HepG2 (cell line): Measurements from ENCODE around the gene KCNG4.
"Not testable (repeated sequence)": the region's sequence is repeated elsewhere in the genome, so short reads cannot be mapped to it uniquely, and the experiment has no call there.

Source experiments
- TCF7L2 ChIP-seq: IDR thresholded peaks from 2 replicates; pipeline ENCODE4 v1.6.1; 2011; ENCODE audit warnings: mild to moderate bottlenecking, low read depth, low read length, moderate library complexity
- ZBTB1 ChIP-seq: sonication (generic); formaldehyde crosslinking; IDR thresholded peaks from 2 replicates; pipeline ENCODE4 v1.4.0; 2020; ENCODE audit warnings: missing genetic modification reagents, borderline replicate concordance
- ZNF589 ChIP-seq: sonication (generic); formaldehyde crosslinking; conservative IDR thresholded peaks from 2 replicates; pipeline ENCODE4 v1.8.0; 2022; ENCODE audit warnings: mild to moderate bottlenecking, moderate library complexity, missing genetic modification reagents
- TF ChIP-seq, protein P1 (sequence below): sonication (generic); formaldehyde crosslinking; IDR thresholded peaks from 2 replicates; pipeline ENCODE4 v1.4.0; 2020; ENCODE audit warnings: missing genetic modification reagents, mild to moderate bottlenecking, borderline replicate concordance

DNA sequence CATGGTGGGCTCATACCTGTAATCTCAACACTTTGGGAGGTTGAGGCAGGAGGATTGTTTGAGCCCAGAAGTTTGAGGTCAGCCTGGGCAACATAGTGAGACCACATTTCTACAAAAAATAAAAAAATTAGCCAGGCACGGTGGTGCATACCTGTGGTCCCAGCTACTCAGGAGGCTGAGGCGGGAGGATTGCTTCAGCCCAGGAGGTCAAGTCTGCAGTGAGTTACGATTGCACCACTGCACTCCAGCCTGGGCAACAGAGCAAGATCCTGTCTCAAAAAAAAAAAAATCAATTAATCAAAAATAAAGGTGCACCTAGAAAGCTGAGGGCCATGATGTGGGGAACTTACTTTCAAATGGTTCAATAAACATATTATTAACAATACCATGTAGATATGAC lies 23.7 kb downstream of the KCNG4 start:
- not testable (repeated sequence) for TF ChIP-seq TCF7L2; ZBTB1; ZNF589 (CRISPR knock-in tag)
- TF ChIP-seq, protein P1, sequence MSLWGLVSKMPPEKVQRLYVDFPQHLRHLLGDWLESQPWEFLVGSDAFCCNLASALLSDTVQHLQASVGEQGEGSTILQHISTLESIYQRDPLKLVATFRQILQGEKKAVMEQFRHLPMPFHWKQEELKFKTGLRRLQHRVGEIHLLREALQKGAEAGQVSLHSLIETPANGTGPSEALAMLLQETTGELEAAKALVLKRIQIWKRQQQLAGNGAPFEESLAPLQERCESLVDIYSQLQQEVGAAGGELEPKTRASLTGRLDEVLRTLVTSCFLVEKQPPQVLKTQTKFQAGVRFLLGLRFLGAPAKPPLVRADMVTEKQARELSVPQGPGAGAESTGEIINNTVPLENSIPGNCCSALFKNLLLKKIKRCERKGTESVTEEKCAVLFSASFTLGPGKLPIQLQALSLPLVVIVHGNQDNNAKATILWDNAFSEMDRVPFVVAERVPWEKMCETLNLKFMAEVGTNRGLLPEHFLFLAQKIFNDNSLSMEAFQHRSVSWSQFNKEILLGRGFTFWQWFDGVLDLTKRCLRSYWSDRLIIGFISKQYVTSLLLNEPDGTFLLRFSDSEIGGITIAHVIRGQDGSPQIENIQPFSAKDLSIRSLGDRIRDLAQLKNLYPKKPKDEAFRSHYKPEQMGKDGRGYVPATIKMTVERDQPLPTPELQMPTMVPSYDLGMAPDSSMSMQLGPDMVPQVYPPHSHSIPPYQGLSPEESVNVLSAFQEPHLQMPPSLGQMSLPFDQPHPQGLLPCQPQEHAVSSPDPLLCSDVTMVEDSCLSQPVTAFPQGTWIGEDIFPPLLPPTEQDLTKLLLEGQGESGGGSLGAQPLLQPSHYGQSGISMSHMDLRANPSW, result not testable (repeated sequence)
